GM12878 (cell line): Measurements from ENCODE around the gene NUP210L.

ENCODE experiments used
- CBX5 ChIP-seq: sonication (generic); IDR thresholded peaks from 2 replicates; pipeline ENCODE4 v1.6.1; 2016; ENCODE audit warnings: low read depth, moderate library complexity, mild to moderate bottlenecking, inconsistent platforms
- CHD4 ChIP-seq: fragments of 200-600 bp; sonication (generic); IDR thresholded peaks from 2 replicates; pipeline ENCODE4 v1.6.1; 2016; ENCODE audit warnings: mild to moderate bottlenecking
- CTCF ChIP-seq, 3 experiments: IDR thresholded peaks in 2 of 3; conservative IDR thresholded peaks in 1 of 3; 2 replicates each; pipeline ENCODE4 v1.5.1; 2011; ENCODE audit warnings: low read depth in 3 of 3, low read length in 3 of 3, mild to moderate bottlenecking in 3 of 3, control low read depth in 2 of 3, moderate library complexity in 2 of 3, inconsistent platforms in 1 of 3, mixed read lengths in 1 of 3; ENCODE audit not compliant: control insufficient read depth in 2 of 3, insufficient read depth in 1 of 3; ENCODE audit errors: extremely low read depth in 1 of 3
- MXI1 ChIP-seq: fragments of 150-350 bp; IDR thresholded peaks from 2 replicates; pipeline ENCODE4 v1.6.1; 2011; ENCODE audit warnings: low read depth, mild to moderate bottlenecking, inconsistent platforms, low read length, improper control_type of control experiment
- NRF1 ChIP-seq: conservative IDR thresholded peaks from 2 replicates; pipeline ENCODE4 v1.6.1; 2011; ENCODE audit warnings: mild to moderate bottlenecking, low read depth, low read length, improper control_type of control experiment
- POLR2AphosphoS5 ChIP-seq: IDR thresholded peaks from 2 replicates; pipeline ENCODE4 v1.6.1; 2011; ENCODE audit warnings: mild to moderate bottlenecking, low read length, inconsistent platforms
- USF2 ChIP-seq: IDR thresholded peaks from 2 replicates; pipeline ENCODE4 v1.6.1; 2011; ENCODE audit warnings: low read depth, low read length, improper control_type of control experiment, borderline replicate concordance

GRCh38 chr1:154191990-154192461, 37.2 kb upstream of the NUP210L start, which contains the start of gene TPM3:
- TF ChIP-seq CHD4 (no peak), POLR2AphosphoS5 (no peak), NRF1 (no peak), USF2 (no peak), CBX5 (no peak), CTCF (IDR thresholded peaks at IDR 0.05 in 2 of 3, conservative IDR thresholded peaks at IDR 0.05 in 1 of 3; ENCODE audit: control insufficient read depth in 2 of 3, extremely low read depth in 1 of 3, insufficient read depth in 1 of 3, low read depth in 3 of 3, low read length in 3 of 3) (no peak), MXI1 (no peak)
